ENCODE measurements around the gene TXNDC17. TPM values are rescaled to one million over a fixed set of nuclear protein-coding genes. Genes with fewer than 3 reads are reported as not detected.
A peak's percentile ranks its signal among the peaks of the same experiment; 100 is the strongest.

The TXNDC17 gene
- total and polyA plus RNA-seq, 9 of the 15 experiments (the other 6 are each of a cell fraction or from before 2014, with no cell fraction given): 108 to 759 (median 179) TPM

- TF ChIP-seq GABPB1 (CRISPR knock-in tag; IDR thresholded peaks at IDR 0.05) (peak; percentile 45; the same call in 1 of the 2 replicates), ZNF764 (CRISPR knock-in tag; IDR thresholded peaks at IDR 0.05; ENCODE audit: low read depth) (no peak), ZBTB43 (CRISPR knock-in tag; IDR thresholded peaks at IDR 0.05) (no peak), ZNF143 (CRISPR knock-in tag; IDR thresholded peaks at IDR 0.05) (peak; percentile 57; the same call in 1 of the 2 replicates), NCOR1 (IDR thresholded peaks at IDR 0.05) (no peak), RAD21 (CRISPR knock-in tag; conservative IDR thresholded peaks at IDR 0.05 in 1 of 2, IDR thresholded peaks at IDR 0.05 in 1 of 2) (no peak), BHLHE40 (IDR thresholded peaks at IDR 0.05; ENCODE audit: low read length) (no peak), NR3C1 (CRISPR knock-in tag; IDR thresholded peaks at IDR 0.05) (no peak), CTBP1 (IDR thresholded peaks at IDR 0.05; ENCODE audit: borderline replicate concordance) (no peak), ZBTB11 (CRISPR knock-in tag; IDR thresholded peaks at IDR 0.05) (peak in 1 of 3 experiments; percentile 51; a peak in 2 of 6 replicates)
- TF ChIP-seq, protein P1, sequence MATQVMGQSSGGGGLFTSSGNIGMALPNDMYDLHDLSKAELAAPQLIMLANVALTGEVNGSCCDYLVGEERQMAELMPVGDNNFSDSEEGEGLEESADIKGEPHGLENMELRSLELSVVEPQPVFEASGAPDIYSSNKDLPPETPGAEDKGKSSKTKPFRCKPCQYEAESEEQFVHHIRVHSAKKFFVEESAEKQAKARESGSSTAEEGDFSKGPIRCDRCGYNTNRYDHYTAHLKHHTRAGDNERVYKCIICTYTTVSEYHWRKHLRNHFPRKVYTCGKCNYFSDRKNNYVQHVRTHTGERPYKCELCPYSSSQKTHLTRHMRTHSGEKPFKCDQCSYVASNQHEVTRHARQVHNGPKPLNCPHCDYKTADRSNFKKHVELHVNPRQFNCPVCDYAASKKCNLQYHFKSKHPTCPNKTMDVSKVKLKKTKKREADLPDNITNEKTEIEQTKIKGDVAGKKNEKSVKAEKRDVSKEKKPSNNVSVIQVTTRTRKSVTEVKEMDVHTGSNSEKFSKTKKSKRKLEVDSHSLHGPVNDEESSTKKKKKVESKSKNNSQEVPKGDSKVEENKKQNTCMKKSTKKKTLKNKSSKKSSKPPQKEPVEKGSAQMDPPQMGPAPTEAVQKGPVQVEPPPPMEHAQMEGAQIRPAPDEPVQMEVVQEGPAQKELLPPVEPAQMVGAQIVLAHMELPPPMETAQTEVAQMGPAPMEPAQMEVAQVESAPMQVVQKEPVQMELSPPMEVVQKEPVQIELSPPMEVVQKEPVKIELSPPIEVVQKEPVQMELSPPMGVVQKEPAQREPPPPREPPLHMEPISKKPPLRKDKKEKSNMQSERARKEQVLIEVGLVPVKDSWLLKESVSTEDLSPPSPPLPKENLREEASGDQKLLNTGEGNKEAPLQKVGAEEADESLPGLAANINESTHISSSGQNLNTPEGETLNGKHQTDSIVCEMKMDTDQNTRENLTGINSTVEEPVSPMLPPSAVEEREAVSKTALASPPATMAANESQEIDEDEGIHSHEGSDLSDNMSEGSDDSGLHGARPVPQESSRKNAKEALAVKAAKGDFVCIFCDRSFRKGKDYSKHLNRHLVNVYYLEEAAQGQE (IDR thresholded peaks at IDR 0.05; ENCODE audit: borderline replicate concordance): no peak
- TF ChIP-seq, protein P1 (CRISPR knock-in tag; IDR thresholded peaks at IDR 0.05; ENCODE audit: low read depth): peak; percentile 31; the same call in 1 of the 2 replicates
- TF ChIP-seq, protein P2, sequence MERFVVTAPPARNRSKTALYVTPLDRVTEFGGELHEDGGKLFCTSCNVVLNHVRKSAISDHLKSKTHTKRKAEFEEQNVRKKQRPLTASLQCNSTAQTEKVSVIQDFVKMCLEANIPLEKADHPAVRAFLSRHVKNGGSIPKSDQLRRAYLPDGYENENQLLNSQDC (CRISPR knock-in tag; IDR thresholded peaks at IDR 0.05): no peak
These were observed at the start of gene TXNDC17, which contains the start of gene KIAA0753 (continued) for GRCh38 chr17:6640536-6641246.

All from K562 (cell line).